GM19395 (cell line): Measurements from ENCODE around the gene ARVCF.

Source experiments
- ATAC-seq: cut with Tn5 transposase; IDR thresholded peaks from one replicate; pipeline ENCODE4 v1.9.1; 2021; ENCODE audit warnings: mild to moderate bottlenecking, moderate library complexity; ENCODE audit not compliant: unreplicated experiment

The ARVCF gene

DNA sequence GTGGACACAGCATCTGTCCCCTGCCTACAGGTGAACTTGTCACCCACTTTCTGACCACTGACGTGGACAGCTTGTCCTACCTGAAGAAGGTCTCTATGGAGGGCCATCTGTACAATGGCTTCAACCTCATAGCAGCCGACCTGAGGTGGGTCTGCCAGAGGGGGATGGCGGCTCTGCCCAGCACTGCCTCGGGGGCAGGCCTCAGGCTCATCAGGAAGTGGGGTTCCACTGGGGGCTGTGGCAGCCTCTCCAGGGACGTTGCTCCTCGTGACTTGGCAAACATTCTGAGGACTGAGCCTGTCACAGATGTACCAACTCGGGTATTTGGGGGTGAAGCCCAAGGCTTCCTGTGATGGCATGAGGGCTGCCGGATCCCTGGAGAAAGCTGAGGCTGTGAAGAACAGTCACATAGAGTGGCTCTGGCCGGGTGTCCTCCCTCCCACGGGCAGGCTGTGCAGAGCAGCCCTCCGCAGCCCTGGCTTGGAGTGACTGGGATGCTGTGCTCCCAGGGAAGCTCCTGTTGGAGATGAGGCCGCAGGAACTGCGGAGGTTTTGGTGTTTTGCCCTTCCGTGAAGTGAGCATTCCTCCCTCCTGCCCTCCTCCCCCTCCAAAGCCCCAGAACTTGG is 36.9 kb upstream of the ARVCF start:
- ATAC-seq = no peak

DNA sequence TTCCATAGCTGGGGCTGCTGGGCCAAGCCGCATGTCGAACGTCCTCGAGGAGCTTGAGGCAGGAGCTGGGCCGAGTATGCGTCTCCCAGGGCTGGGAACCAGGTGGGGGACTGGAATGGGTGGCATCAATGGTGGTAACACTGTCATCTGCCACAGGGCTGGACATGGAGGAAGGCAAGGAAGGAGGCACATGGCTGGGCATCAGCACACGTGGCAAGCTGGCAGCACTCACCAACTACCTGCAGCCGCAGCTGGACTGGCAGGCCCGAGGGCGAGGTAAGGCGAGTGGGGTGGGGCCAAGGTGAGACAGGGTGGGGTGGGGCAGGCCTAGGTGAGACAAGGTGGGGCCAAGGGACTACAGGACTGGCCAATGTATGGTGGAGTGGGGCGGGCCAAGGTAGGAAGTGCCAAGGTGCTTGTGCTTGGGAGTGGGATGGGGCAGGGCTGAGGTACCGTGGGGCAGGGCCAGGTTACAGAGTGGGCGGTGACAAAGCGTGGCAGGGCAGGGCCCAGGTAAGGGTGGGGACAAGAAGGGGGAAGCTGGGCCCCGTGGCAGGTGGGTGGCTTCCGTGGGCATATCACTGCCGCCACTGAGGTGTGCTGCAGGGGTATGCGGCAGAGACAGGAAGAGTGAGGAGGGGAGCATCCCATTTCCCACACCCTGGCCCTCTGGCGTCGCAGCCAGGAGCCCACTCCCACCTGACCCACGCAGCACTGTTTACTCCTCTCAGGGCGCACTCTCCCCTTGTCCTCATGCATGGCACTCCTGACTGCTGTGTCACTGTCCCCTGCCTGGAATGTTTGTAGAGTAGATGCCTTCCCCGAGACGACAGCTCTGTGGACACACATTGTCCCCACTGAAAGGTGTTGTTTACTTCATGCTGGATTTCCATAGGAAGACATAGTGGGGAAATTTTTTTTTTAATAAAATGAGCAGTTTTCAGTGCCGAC is 36.0 kb upstream of the ARVCF start:
- no peak for ATAC-seq

DNA sequence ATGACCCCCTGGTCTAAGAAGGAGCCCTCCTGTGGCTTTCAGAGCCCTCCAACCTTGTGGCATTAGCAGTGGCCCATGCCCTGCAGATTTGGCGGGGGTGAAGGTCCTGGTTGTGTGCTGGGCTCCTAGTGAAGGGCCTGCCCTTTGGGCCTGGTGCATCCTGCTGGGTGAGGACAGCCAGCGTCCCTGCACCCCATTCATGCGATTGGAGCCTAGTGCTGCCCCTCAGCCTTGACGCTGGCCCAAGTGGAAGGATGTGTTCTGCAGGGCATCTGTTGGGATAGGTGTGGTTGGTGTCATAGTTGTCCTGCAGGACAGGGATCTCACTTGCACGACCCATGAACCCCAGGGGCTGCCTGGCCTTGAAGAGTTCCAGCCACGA is 35.3 kb upstream of the ARVCF start:
- no peak for ATAC-seq

DNA sequence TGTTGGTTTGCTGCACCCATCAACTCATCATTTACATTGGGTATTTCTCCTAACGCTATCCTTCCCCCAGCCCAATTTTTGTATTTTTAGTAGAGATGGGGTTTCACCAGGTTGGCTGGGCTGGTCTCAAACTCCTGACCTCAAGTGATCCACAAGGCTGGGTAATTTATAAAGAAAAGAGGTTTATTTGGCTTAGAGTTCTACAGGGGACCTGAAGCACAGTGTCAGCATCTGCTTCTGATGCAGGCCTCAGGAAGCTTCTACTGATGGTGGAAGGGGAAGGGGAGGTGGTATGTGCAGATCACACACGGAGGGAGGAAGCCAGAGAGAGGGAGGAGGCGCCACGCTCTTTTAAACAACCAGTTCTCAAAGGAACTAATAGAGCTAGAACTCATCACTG is 30.1 kb upstream of the ARVCF start:
- no peak for ATAC-seq

DNA sequence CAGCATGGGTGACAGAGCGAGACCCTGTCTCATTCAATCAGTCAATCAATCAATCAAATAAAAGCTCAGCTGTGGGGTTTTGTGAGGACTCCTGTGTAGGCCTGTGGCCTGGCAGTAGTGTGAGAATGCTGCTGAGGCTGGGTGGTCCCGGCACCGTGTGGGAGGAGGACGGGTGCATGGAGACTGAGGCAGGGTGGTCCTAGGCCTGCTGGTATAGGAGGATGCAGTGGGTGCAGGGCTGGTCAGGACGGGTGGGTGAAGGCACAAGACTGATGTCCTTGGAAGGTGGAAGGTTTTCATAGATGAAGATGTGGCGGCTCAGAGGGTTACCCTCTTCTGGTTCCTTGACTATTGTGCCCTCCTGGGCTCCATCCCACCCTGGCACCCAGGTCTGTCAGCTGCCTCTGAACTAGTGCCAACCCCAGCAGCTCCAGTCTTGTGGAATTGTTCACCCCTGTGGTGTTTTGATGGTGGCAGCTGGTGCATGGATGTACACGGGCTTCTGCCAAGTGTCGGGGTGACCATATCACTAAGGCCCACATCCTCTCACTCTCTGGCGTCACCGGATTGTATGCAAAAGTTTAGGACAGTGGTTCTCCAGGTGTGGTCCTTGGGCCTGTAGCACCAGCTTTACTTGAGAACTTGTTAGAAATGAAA is 28.0 kb upstream of the ARVCF start:
- no peak for ATAC-seq

DNA sequence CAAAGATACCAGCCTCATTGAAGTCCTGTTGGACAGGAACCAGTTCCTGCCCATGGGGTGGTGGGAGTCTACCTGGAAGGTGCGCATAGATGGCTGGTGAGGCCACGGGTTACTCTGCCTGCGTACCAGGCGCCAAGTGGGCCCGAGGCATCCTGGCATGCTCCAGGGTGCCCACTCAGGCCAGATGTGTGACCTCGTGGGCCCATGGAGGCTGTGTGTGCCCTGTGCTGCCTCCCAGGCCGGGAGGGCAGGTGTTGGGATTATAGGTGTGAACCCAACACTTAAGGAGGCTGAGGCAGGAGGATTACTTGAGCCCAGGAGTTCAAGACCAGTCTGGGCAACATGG is 27.3 kb upstream of the ARVCF start:
- ATAC-seq = no peak

DNA sequence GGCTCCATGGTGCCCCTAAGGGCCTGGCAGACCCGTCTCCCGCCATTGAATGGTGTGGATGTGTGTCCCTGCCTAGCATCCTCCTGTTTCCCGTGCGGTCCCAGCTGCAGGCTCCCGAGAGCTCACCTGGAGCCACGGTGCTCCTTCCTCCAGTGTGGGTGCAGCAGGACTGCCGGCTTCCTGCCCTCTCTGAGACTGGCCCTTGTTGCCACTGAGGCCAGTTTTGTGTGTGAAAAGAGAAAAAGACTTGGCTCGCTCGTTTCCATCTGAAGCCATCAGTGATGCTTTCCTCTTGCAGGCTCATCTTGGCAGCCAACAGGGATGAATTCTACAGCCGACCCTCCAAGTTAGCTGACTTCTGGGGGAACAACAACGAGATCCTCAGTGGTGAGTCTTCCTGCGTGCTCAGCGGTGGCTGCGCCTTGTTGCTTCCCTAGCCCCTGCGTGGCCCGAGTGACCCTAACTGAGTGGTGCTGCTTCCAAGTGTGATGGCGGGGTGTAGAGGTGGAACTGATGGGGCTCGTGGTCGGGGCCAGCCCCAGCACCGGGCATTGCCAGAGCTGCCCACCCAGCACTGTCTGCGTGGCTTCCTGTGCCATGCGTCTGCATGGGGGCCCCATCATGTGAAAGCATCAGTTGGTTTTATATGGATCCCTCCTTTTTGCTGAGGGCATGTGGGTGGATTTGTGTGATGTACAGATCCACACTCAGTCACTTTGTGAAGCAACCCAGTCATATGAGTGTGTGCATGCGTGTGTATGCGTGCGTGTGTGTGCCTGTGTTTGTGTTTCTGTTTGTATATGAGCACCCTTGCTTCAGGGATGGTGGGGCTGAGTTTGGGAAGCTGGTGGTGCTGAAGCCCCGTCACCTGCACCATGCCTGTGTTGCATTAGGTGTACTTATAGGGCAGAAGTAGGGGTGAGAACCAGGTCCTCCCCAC is 26.7 kb upstream of the ARVCF start:
- no peak for ATAC-seq

DNA sequence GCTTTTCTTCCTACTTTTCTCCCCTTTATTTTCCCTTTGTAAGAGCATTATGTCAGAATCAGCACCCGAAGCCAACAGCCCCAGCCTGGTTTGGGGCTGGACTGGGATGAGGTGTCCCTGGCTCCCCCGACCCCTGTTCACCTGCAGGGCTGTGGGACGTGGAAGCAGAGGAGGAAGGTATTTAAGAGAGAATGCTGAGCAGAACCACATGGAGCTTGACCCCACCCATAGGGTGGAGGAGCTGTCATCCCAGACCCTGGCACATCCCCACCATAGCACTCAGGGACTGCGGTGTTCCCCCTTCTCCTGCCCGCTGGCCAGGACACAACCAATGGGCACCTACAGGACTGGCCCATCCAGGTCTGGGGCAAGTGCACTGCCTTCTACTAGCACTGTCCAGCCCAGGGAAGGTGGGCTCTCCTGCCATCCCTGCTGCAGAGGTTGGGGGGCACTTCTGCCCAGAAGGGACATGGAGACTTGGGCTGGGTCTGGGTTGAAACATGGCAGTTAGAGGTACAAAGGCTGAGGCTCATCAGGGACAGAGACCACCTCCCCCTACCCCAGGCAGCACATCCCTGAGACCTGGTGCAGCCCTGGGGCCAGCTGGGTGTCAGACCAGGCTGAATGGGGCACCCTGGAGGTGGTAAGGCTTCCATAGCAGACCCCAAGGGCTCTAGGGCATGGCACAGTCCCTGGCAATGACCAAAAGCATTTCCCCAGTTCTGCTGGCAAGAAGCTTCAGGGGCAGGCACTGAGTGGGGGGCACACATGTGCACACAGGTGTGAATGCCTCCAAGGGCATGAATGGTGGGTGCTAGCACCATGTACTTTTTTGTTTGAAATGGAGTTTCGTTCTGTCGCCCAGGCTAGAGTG is 23.9 kb upstream of the ARVCF start:
- no peak for ATAC-seq

DNA sequence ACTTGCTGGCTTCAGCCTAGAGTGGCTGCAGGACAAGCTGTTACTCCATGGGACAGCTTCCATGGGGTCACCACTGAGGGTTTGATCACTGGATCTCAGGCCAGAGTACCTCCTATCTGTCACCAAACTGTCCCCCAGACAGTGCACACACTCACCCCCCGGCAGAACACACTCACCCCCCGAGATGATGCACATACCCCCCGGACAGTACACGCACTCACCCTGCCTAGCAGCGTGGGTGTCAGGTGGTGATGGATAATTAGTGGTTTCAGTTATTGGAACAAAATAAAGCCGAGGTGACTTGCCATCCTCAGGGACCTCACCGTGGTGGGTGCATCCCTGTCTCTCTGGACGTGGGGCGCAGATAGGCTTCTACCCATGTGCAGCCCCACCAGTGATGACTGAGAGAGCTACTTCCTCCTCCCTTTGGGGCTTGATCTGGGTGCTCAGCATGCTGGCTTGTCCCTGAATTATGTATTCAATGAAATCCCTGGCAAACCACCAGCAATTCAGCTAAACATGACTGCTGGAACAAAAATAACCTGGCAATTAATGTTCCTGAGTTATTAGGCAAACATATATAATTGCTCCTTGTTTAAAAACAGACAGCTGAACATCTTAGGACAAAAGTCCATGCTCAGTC is 23.2 kb upstream of the ARVCF start:
- no peak for ATAC-seq

DNA sequence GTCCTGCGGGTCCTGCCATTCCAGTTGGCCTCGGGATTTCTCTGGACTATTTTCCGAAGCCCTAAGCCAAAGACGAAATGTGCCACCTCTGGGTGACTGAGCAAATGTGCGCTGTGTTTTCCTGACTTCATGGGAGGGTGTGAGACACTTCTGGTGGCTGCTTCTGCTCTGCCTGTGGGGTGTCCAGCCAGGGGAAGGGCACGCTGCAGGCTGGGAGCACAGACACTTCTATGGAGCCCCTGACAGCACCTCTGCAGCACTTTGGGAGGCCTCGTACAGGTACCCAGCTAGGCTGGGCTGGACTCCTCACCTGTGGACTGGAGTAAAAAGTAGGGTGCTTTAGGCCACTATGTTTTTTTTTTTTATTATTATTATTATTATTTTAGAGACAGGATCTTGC is 22.0 kb upstream of the ARVCF start:
- no peak for ATAC-seq

DNA sequence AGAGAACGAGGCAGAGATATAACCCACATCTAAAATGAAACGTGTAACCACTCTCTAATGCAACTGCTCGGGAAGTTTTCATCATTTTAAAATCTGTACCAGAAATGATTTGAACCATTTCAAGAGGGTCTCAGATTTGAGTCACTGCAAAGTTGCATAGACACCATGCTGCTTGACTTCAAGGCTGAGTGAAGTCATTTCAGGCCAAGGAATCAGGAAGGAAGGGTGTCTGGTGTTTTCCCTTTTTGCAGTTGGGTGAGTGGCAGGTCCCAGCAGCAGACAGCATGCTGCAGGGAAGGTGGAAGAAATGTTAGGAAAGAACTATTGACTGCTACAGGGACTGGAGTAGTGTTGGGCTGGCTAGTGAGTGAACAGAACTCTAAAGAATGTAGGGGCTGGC is 20.8 kb upstream of the ARVCF start:
- no peak for ATAC-seq

DNA sequence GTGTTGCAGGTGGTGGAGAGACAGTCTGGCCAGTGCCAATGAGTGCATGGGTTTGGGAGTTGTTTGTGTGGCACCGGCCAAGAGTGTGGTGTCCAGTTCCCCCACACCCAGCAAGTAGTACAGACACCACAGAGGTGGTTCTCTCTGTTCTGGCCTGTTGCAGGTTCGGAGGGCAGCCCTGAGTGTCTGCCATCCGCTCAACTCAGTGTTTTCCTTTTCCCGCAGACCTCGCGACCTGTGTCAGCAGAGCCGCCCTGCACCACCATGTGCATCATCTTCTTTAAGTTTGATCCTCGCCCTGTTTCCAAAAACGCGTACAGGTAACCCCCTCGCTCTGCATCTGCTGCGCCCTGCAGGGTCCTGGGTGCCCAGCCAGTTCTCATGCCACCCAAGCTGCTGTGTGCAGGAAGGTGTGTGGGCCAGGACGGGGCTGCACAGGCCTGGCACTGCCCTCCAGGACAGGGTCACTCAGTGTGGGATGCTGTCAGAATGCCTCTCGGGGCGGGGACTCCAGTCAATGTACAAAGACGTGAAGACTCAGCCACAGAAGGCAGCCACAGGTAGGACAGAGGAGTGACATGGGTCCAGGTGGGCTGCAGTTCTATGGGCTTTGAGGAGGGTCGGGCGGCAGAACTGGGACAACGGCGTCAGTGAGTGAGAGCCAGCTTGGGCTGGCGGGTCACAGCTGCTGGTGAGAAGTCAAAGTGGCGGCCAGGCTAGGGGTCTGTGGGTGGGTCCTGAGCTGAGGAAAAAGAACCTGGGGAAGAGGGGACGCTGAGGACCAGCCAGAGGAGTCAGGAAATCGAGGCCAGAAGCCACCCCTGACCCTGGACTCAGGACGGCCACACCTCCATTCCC is 20.1 kb upstream of the ARVCF start:
- ATAC-seq = no peak

DNA sequence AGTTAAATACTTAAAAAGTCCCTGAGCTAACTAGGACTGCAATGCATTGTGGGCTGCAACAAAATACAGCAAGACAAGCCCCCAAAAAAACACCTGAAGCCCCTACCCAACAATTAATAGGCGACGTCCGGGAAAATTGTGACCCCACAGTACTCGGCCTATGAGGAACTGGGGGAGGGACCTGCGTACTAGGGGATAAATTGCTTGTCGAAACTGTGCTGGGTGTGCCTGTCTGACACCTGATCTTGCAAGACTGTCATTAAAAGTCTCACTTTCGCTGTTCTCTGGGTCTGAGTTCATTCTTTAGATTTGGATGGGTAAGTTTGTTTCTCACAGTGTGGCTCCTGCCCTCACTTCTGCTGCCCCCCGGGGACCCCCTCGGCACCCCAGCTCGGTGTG is 19.5 kb upstream of the ARVCF start:
- ATAC-seq = no peak

DNA sequence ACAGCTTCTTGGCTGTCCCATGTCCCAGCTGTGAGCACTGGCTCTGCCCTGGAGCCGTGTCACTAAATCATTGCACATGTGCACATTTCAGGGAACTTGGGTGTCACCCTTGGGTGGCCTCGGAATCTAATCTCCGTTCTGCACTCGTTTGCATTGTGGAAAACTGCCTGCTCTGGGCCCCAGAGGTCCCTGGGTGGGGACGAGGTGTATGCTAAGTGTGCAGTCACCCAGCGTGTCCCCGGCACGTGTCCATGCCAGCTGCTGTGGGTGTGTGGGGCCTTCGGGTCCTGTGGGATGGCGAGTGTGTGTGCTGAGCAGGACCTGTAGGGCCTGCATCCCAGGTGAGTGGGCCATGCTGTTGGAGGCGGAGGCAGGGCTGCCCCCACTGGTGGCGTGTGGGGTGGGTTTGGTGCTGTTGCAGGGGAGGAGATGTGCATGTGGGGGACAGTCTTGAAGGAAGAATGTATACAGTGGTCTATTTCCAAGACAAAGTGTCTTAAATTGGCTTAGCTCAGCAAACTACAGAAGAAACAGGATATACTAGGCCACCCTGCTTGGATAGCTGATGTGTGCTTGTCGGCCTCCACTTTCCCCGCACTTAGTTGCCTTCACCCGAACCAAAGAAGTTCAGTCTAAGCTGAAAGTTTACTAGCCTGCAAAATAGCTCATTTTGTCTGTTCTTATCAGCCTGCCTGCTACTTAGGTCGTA is 18.9 kb upstream of the ARVCF start:
- no peak for ATAC-seq

DNA sequence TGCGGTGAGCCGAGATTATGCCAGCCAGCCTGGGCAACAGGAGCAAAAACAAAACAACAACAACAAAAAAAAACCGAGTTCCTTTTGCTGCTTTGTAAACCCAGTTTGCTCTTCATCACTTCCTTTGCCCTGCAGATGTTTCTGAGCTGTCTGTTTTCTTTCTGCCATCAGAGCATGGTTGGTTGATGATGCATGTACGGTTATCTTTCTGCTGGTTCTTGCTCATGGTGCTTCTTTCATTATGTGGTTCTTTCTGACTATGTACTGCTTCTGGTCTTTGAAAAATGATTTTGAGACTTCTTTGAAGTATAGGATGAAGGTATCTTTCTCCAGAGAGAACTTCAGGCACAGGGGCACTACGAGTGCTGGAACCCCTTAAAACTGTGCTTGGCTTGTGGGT is 17.5 kb upstream of the ARVCF start:
- ATAC-seq = no peak

DNA sequence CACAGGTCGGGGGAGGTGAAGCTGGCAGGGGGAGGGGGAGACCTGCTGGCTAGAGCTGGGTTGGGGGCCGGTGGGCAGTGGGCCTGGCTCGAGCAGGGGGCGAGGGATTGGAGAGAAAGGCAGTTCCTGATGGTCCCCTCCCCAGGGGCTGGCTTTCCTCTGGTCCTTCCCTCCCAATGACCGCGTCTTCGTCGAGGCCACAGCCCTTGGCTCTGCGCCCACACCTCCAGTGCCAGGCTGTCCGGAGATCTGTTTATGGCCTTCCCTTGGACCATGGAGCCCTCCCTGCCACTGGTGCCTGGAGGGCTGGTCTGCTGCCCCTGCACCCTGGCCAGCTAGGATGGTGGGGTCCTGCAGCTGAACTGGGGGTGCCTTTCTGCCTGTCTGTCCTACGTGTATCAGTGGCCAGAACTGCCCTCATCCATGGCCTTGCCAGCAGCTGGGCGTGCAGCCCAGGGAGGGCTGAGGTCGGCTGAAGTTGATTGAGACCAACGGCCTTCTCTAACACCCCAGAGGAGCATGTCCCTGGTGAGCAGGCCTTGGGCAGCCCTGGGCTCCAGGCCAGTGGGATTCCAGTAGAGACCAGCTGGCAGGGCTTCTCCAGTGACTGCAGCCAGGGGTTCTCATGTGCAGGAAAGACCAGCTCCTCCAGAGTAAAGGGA is 16.6 kb upstream of the ARVCF start:
- ATAC-seq = no peak

DNA sequence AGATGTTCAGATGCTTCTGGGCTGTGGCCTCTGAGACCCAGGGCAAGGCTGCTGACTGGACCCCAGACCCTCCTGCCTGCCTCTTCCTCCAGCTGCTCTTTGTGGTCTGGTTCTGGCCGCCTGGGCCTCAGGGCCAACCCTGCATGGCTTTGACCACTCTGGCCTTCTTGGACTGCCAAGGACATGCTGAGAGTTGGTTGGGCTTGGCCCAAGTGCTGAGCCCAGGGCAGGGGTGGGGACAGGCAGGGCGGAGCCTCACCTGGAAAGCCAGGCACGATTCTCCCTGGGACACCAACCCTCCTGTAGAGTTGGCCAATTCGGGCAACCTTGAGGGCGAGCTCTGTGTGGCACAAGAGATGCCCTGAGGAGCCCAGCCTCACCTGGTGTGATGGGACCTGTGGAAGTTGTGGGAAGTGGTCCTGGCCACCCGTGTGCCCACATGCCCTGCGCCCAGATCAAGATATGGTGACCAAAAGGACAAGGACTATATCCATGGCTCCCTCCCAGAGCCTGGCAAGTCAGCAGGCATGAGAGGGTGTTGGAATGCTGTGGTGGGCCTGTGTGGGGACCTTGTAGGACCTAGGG is 15.9 kb upstream of the ARVCF start:
- ATAC-seq = no peak
